Measurements from ENCODE around the gene TPSG1.

DNA sequence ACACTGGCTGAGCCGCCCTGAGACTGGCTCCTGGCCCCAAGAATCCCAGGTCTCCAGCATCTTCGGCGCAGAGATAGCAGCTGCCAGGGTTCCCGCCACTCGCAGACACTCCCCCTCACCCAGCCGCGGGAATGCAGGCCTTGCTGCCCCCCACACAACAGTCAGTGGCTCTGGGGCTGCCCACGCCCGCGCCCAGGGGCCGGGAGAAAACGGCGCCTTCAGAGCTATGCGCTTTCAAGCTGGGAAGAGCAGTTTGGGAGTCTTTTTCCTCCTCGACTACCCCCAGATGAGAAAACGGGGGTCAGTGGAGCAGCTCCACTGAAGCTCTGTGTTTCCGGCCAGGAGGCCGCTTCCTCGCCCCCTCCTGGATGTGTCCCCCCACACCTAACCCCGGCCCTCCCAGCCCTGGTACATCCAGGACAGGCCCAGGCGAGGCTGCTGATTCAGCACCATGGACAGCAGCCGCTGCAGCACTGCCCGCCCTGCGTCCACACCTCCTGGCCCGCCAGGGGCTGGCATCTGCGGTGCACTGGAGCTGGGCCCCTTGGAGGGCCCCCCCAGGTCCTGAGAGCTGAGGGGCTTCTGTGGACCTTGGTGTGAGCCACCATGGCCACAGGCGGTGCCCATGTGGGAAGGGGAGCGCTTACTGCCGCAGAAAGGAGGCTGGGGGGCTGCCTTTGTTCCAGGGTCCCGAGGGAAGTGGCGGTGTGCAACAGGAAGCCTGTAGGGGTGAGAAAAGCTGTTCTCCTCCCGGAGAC lies 36.5 kb downstream of the TPSG1 start:
- no peak for TF ChIP-seq EZH2 (IDR thresholded peaks at IDR 0.05)
- TF ChIP-seq, protein P1, sequence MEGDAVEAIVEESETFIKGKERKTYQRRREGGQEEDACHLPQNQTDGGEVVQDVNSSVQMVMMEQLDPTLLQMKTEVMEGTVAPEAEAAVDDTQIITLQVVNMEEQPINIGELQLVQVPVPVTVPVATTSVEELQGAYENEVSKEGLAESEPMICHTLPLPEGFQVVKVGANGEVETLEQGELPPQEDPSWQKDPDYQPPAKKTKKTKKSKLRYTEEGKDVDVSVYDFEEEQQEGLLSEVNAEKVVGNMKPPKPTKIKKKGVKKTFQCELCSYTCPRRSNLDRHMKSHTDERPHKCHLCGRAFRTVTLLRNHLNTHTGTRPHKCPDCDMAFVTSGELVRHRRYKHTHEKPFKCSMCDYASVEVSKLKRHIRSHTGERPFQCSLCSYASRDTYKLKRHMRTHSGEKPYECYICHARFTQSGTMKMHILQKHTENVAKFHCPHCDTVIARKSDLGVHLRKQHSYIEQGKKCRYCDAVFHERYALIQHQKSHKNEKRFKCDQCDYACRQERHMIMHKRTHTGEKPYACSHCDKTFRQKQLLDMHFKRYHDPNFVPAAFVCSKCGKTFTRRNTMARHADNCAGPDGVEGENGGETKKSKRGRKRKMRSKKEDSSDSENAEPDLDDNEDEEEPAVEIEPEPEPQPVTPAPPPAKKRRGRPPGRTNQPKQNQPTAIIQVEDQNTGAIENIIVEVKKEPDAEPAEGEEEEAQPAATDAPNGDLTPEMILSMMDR (IDR thresholded peaks at IDR 0.05): peak; percentile 8

Data from neural progenitor cell (in vitro differentiated cells).